ENCODE data around the gene PRKG2.

DNA sequence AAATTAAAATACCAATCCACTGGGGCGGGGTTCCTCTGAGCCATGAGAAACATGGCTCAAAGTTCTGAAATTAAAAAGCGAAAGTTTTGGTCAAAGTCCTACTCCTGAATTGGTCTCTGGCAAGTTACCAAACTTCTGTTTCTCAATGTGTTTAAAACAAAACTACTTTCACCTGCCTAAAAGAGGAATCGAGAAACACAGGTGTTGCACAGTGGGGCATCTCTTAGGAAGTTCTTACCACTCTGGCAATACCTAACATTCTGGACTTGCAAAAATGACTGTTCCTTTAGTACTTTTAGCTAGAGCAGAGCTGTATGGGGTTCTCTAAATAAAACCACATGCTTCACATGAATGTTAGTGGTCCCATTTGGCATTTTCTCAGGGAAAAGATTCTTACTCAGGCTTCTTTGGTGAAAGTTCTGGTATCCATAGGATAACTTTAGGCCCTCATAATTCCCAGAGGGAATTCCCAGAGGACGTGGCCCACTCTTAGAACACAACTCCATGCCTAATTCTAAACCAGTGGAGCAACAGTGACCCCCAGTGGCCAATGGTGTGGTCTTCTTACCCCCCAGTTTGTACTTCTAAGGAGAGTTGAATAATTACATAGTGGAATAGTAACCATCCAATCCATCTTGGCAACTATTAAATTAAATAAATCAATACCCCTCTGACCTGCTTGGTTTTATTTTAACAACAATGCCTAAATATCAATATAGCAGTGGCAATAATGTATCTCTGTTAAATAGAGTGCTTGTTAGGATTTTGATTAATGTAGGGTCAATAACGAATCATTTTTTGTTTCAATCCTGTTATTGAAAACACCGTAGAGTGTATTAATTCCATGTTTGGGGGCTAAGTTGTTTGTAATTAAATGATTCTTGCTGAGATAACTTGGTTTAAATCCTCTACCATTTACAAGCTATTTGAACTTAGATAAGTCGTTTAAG lies 162.6 kb downstream of the PRKG2 start:
- no peak for TF ChIP-seq POLR2A (IDR thresholded peaks at IDR 0.05)
- TF ChIP-seq, protein P1, sequence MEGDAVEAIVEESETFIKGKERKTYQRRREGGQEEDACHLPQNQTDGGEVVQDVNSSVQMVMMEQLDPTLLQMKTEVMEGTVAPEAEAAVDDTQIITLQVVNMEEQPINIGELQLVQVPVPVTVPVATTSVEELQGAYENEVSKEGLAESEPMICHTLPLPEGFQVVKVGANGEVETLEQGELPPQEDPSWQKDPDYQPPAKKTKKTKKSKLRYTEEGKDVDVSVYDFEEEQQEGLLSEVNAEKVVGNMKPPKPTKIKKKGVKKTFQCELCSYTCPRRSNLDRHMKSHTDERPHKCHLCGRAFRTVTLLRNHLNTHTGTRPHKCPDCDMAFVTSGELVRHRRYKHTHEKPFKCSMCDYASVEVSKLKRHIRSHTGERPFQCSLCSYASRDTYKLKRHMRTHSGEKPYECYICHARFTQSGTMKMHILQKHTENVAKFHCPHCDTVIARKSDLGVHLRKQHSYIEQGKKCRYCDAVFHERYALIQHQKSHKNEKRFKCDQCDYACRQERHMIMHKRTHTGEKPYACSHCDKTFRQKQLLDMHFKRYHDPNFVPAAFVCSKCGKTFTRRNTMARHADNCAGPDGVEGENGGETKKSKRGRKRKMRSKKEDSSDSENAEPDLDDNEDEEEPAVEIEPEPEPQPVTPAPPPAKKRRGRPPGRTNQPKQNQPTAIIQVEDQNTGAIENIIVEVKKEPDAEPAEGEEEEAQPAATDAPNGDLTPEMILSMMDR (IDR thresholded peaks at IDR 0.05), result peak; percentile 10 to 82 (median 76)
